Dendritic cell treated with granulocyte-macrophage colony-stimulating factor and Interleukin-4, amounts not matched to agents 40 ng/mL and 50 ng/mL, for 4 days (primary cell): Measurements from ENCODE around the gene CR1L.
"Not testable (repeated sequence)": the region's sequence is repeated elsewhere in the genome, so short reads cannot be mapped to it uniquely, and the experiment has no call there.

Source experiments
- H3K27ac Mint-ChIP-seq: one replicate; pipeline ENCODE4 v1.8.0; 2022; ENCODE audit warnings: mild to moderate bottlenecking, mixed read lengths
- H3K27me3 Mint-ChIP-seq: one replicate; pipeline ENCODE4 v1.8.0; 2022; ENCODE audit warnings: mild to moderate bottlenecking, mixed read lengths
- H3K36me3 Mint-ChIP-seq: one replicate; pipeline ENCODE4 v1.8.0; 2022; ENCODE audit warnings: low read depth, mixed read lengths
- H3K4me1 Mint-ChIP-seq: one replicate; pipeline ENCODE4 v1.8.0; 2022; ENCODE audit warnings: low read depth, mixed read lengths
- H3K4me3 Mint-ChIP-seq: one replicate; pipeline ENCODE4 v1.8.0; 2022; ENCODE audit warnings: mild to moderate bottlenecking, moderate library complexity, mixed read lengths
- H3K9me3 Mint-ChIP-seq: one replicate; pipeline ENCODE4 v1.8.0; 2022; ENCODE audit warnings: mixed read lengths
- intact Hi-C: fragments of 100-400 bp; cut with micrococcal nuclease; formaldehyde crosslinking; loops from one replicate; pipeline ENCODE4 v1.15.0; 2022

The CR1L gene

DNA sequence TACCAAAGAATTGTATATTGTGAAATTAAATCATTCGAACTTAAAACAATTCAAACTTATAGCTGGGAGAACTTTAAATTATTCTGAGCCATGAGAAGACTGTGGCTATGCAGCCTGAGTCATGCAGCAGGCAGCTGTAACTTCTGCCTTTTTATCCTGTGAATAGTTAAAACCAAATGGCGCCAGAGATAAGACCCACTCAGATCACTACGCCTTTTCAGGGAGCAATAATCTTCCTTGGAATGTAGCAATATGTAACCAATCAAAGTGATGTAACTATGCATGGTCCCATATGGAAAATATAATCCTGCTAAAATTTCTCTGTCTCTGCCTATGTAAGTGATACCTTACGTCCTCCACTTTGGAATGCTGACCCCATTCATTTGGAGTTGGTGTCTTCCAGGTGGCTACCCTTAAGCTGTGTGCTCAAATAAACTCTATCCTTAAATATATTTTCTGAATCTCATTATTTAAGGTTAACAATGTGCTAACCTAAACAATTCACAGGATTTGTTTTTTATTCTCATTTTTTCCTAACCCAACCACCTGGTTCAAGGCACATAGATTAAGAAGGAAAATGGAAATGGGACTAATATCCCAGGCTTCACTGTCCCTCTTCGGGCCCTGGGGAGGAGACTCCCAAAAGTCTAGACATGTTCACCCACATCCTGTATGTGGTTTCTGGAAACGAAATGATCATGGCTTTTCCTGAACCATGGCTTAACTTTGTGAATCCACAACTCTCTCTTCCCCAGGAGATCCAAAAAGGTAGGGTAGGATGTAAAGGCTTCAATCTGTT is 35.9 kb downstream of the CR1L start:
- H3K4me1 Mint-ChIP-seq, H3K9me3 Mint-ChIP-seq, H3K36me3 Mint-ChIP-seq, intact Hi-C loops, H3K27ac Mint-ChIP-seq, H3K4me3 Mint-ChIP-seq, H3K27me3 Mint-ChIP-seq: not testable (repeated sequence)

GRCh38 chr1:207682872-207683434 is 38.0 kb downstream of the CR1L start:
- H3K4me3 Mint-ChIP-seq, intact Hi-C loops, H3K4me1 Mint-ChIP-seq, H3K36me3 Mint-ChIP-seq, H3K27ac Mint-ChIP-seq, H3K9me3 Mint-ChIP-seq, H3K27me3 Mint-ChIP-seq: not testable (repeated sequence)

- H3K36me3 Mint-ChIP-seq, H3K4me1 Mint-ChIP-seq, H3K4me3 Mint-ChIP-seq, H3K27me3 Mint-ChIP-seq, H3K27ac Mint-ChIP-seq, intact Hi-C loops, H3K9me3 Mint-ChIP-seq: not testable (repeated sequence)
These were observed 45.6 kb downstream of the CR1L start for GRCh38 chr1:207690551-207690950.

- Mint-ChIP-seq H3K36me3 (no peaks in the 10 kb centered on the region), H3K4me3 (no peak overlapping the region), H3K27ac (no peak overlapping the region), H3K9me3 (no peaks in the 10 kb centered on the region), H3K4me1 (no peaks in the 10 kb centered on the region), H3K27me3 (peaks cover 7% of the 10 kb centered on the region)
- intact Hi-C loops = no loop called here
These were observed 46.1 kb downstream of the CR1L start for GRCh38 chr1:207691010-207691409.

GRCh38 chr1:207691841-207692240 is 46.9 kb downstream of the CR1L start:
- intact Hi-C loops = no loop called here
- no peaks in the 10 kb centered on the region for H3K9me3 Mint-ChIP-seq
- no peak overlapping the region for H3K27ac Mint-ChIP-seq

GRCh38 chr1:207692291-207692690 is 47.4 kb downstream of the CR1L start:
- H3K27ac Mint-ChIP-seq, H3K9me3 Mint-ChIP-seq, H3K4me3 Mint-ChIP-seq, intact Hi-C loops, H3K36me3 Mint-ChIP-seq, H3K4me1 Mint-ChIP-seq, H3K27me3 Mint-ChIP-seq: not testable (repeated sequence)

More at GRCh38 chr1:207691841-207692240, 46.9 kb downstream of the CR1L start:
- Mint-ChIP-seq H3K36me3 (no peaks in the 10 kb centered on the region), H3K4me1 (no peaks in the 10 kb centered on the region), H3K4me3 (no peak overlapping the region), H3K27me3 (peaks cover 7% of the 10 kb centered on the region)

DNA sequence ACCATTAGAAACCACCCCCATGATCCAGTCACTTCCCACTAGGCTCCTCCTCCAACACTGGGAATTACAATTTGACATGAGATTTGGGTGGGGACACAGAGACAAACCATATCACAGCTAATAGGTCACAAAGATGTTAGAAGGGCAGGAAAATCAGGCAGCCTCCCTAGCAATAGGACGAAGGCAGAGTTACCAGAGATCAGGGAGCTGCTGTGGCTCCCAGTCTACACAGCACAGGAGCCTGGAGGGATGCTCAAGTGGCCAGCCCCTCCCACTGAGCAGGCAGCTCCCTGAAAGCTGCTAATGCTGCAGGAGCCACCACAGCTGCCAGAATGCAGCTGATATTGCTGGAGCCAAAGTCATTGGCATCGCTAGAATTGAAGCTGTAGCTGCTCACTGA is 51.0 kb downstream of the CR1L start:
- H3K4me1 Mint-ChIP-seq = no peaks in the 10 kb centered on the region
- no peak overlapping the region for H3K4me3 Mint-ChIP-seq
- no peak overlapping the region for H3K27ac Mint-ChIP-seq
- peaks cover 3% of the 10 kb centered on the region for H3K27me3 Mint-ChIP-seq
- no peaks in the 10 kb centered on the region for H3K9me3 Mint-ChIP-seq
- no peaks in the 10 kb centered on the region for H3K36me3 Mint-ChIP-seq
- intact Hi-C loops = no loop called here

GRCh38 chr1:207698822-207699483 is 54.0 kb downstream of the CR1L start:
- intact Hi-C loops = no loop called here
- Mint-ChIP-seq H3K27me3 (no peaks in the 10 kb centered on the region), H3K9me3 (no peaks in the 10 kb centered on the region), H3K4me3 (no peak overlapping the region), H3K36me3 (no peaks in the 10 kb centered on the region), H3K27ac (no peak overlapping the region), H3K4me1 (no peaks in the 10 kb centered on the region)

DNA sequence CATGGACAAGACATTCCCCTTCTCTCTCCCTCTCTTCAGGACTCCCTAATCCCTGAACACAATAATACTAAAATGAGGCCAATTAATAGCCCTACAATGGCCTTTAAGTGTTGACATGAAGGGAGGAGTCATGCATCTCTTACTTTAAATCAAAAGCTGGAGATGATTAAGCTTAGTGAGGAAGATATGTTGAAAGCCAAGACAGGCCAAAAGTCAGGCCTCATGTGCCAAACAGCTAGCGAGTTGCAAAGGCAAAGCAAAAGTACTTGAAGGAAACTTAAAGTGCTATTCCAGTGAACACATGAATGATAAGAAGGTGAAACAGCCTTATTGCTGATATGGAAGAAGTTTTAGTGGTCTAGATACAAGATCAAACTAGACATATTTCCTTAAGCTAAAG is 57.4 kb downstream of the CR1L start:
- intact Hi-C loops = no loop called here
- no peaks in the 10 kb centered on the region for H3K36me3 Mint-ChIP-seq
- no peak overlapping the region for H3K27ac Mint-ChIP-seq
- H3K4me1 Mint-ChIP-seq = no peaks in the 10 kb centered on the region
- H3K27me3 Mint-ChIP-seq = no peaks in the 10 kb centered on the region
- no peak overlapping the region for H3K4me3 Mint-ChIP-seq
- H3K9me3 Mint-ChIP-seq = no peaks in the 10 kb centered on the region

- Mint-ChIP-seq H3K36me3 (no peaks in the 10 kb centered on the region), H3K27ac (no peak overlapping the region), H3K27me3 (no peaks in the 10 kb centered on the region), H3K4me1 (no peaks in the 10 kb centered on the region), H3K9me3 (no peaks in the 10 kb centered on the region), H3K4me3 (no peak overlapping the region)
- intact Hi-C loops = no loop called here
These were observed 58.8 kb downstream of the CR1L start for GRCh38 chr1:207703712-207704111.

GRCh38 chr1:207708004-207708403 is 63.1 kb downstream of the CR1L start:
- H3K9me3 Mint-ChIP-seq, H3K4me1 Mint-ChIP-seq, H3K36me3 Mint-ChIP-seq, H3K4me3 Mint-ChIP-seq, H3K27ac Mint-ChIP-seq, H3K27me3 Mint-ChIP-seq, intact Hi-C loops: not testable (repeated sequence)

DNA sequence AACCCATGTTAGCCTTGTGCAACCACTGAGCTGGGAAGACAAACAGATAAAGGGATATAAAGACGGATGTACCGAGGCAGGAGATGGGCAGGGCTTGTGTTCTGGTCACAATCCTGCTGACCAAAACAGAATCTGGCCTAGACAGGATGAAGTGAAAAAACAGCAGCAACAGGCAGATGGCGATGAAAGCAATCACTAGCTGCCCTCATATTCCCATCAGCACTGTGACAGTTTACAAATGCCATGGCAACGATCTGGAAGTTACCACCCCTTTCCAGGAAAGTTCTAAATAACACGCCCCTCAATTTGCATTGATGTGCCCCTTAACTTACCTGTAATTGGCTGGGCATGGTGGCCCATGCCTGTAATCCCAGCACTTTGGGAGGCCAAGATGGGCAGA is 66.4 kb downstream of the CR1L start:
- Mint-ChIP-seq H3K4me3 (no peak overlapping the region), H3K36me3 (no peaks in the 10 kb centered on the region), H3K27me3 (no peaks in the 10 kb centered on the region), H3K9me3 (no peaks in the 10 kb centered on the region), H3K4me1 (no peaks in the 10 kb centered on the region), H3K27ac (no peak overlapping the region)
- intact Hi-C loops = loop anchor here (10.0 kb wide), 1 partner anchor 84 kb away; no protein-coding TSS in a partner anchor

DNA sequence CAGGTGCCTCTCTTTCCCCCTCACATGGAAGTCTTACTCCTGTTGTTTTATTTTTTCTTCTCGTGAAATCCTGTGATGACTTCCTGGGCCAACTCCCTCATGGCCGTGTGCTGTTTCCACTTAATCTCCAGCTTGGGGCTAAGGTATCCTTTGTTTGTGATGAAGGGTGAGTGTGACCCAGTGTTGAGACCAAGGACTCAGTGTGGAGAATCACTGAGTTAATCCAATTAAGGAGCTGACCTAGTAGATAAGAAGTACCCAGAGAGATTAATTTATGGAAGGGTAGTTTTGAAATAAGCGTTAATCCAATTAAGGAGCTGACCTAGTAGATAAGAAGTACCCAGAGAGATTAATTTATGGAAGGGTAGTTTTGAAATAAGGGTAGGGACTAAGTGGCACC is 67.8 kb downstream of the CR1L start:
- not testable (repeated sequence) for H3K4me1 Mint-ChIP-seq, H3K27ac Mint-ChIP-seq, H3K4me3 Mint-ChIP-seq, H3K9me3 Mint-ChIP-seq, H3K27me3 Mint-ChIP-seq, H3K36me3 Mint-ChIP-seq
- intact Hi-C loops = loop anchor here (10.0 kb wide), 1 partner anchor 82 kb away; no protein-coding TSS in a partner anchor

- Mint-ChIP-seq H3K27me3 (no peaks in the 10 kb centered on the region), H3K4me1 (no peaks in the 10 kb centered on the region), H3K4me3 (no peak overlapping the region), H3K27ac (no peak overlapping the region), H3K9me3 (no peaks in the 10 kb centered on the region), H3K36me3 (no peaks in the 10 kb centered on the region)
- intact Hi-C loops = loop anchor here (10.0 kb wide), 1 partner anchor 81 kb away; no protein-coding TSS in a partner anchor
These were observed 68.6 kb downstream of the CR1L start for GRCh38 chr1:207713529-207713928.
